ENCODE results near the gene SH3TC2. TPM values are rescaled to one million over a fixed set of nuclear protein-coding genes. Genes with fewer than 3 reads are reported as not detected.

The SH3TC2 gene
- total and polyA plus RNA-seq, 2 of the 4 experiments (the other 2 are of a cell fraction), result 3.4 to 7.9 TPM

DNA sequence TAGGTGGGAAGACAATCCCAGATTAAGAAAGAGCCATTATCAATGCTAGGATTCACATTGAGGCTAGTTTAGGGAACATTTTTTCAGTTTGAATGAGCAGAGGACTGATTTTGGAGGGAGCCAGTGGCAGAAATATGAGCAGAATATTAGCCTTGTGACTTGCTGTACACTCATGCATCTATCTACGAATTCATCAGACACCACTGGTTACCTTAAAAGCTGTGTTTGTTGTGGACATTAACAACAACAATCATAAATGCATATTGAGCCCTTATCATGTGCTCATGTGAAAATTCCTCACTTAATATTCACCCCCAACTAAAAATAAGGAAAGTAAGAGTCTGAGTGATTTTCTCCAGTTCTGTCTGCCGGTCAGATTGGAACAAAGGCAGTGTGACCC, 9.9 kb upstream of the SH3TC2 start:
- Histone ChIP-seq H3K56ac (ENCODE audit: extremely low read depth, insufficient read depth, low read length) (no peak overlapping the region), H2BK120ac (ENCODE audit: low read depth, low read length) (no peak overlapping the region), H3K18ac (ENCODE audit: low read depth, low read length) (no peak overlapping the region), H3K9me1 (ENCODE audit: insufficient read depth, low read length) (no peaks in the 10 kb centered on the region), H2AK9ac (replicated peaks; ENCODE audit: low read depth, low read length, poor library complexity) (no peak overlapping the region), H3K4me1 (ENCODE audit: control insufficient read depth, insufficient read depth, low read length) (0 out of 2 replicates have a peak, but pooled peaks cover 2% of the 10 kb centered on the region), H3K9me3 (ENCODE audit: control insufficient read depth, insufficient read depth, low read length) (no peaks in the 10 kb centered on the region), H4K20me1 (ENCODE audit: insufficient read depth, low read length) (no peaks in the 10 kb centered on the region), H3K4me2 (ENCODE audit: low read depth, low read length) (no peak overlapping the region), H3K27me3 (ENCODE audit: control insufficient read depth, insufficient read depth, low read length) (no peaks in the 10 kb centered on the region), H3K79me1 (ENCODE audit: low read depth in 1 of 2, low read length in 2 of 2) (no peaks in the 10 kb centered on the region), H3K4ac (ENCODE audit: low read depth, low read length) (no peak overlapping the region), H2BK5ac (ENCODE audit: low read depth, low read length, poor library complexity, severe bottlenecking) (no peak overlapping the region), H2BK15ac (ENCODE audit: low read depth, low read length) (no peak overlapping the region), H4K8ac (ENCODE audit: low read depth in 2 of 2, low read length in 2 of 2) (no peak overlapping the region), H4K91ac (ENCODE audit: insufficient read depth, low read depth, low read length) (no peak overlapping the region), H3K23ac (ENCODE audit: low read depth, low read length) (no peak overlapping the region), H2AK5ac (ENCODE audit: low read depth, low read length) (no peak overlapping the region), H2AFZ (replicated peaks; ENCODE audit: low read length, poor library complexity) (no peak overlapping the region), H2BK20ac (ENCODE audit: low read depth, low read length) (no peak overlapping the region), H3K36me3 (ENCODE audit: control insufficient read depth, insufficient read depth, low read length) (no peaks in the 10 kb centered on the region), H3K9ac (ENCODE audit: low read depth, low read length) (no peak overlapping the region), H4K5ac (ENCODE audit: low read depth, low read length) (no peak overlapping the region), H3K14ac (replicated peaks; ENCODE audit: low read depth, low read length) (no peak overlapping the region), H3K27ac (ENCODE audit: insufficient read depth, low read length) (no peak overlapping the region), H3K4me3 (ENCODE audit: insufficient read depth, low read depth, low read length) (no peak overlapping the region)
- dilution Hi-C loops (cut with HindIII; ENCODE audit: low sequenced_read_pairs, unreplicated experiment), result no loop called here
- POLR2A ChIA-PET (ENCODE audit: unreplicated experiment), result no interaction called here
- no TSS peak for BruUV-seq (replicated peaks)
- WGBS, 2 experiments (ENCODE audit: extremely low coverage in 2 of 2, insufficient read length in 1 of 2), result no CpG with 5 or more reads among the region's 2 CpGs
- TF ChIP-seq CTCF (conservative IDR thresholded peaks at IDR 0.05; ENCODE audit: low read depth, low read length) (no peak), CEBPB (IDR thresholded peaks at IDR 0.05; ENCODE audit: low read depth, low read length) (no peak), MAFK (IDR thresholded peaks at IDR 0.05; ENCODE audit: low read depth, low read length) (no peak), RCOR1 (IDR thresholded peaks at IDR 0.05; ENCODE audit: insufficient replicate concordance, low read length) (no peak), FOS (IDR thresholded peaks at IDR 0.05; ENCODE audit: low read depth, low read length) (no peak), CHD1 (IDR thresholded peaks at IDR 0.05; ENCODE audit: low read depth, low read length) (no peak), NFE2L2 (IDR thresholded peaks at IDR 0.05; ENCODE audit: low read depth, low read length) (no peak), RAD21 (IDR thresholded peaks at IDR 0.05; ENCODE audit: low read length) (no peak), MAZ (IDR thresholded peaks at IDR 0.05; ENCODE audit: borderline replicate concordance, low read depth, low read length) (no peak), BHLHE40 (IDR thresholded peaks at IDR 0.05; ENCODE audit: low read depth, low read length) (no peak), RFX5 (IDR thresholded peaks at IDR 0.05; ENCODE audit: low read depth, low read length) (no peak), MXI1 (IDR thresholded peaks at IDR 0.05; ENCODE audit: borderline replicate concordance, low read depth, low read length) (no peak), POLR2A (IDR thresholded peaks at IDR 0.05; ENCODE audit: low read depth, low read length) (no peak)
- TF ChIP-seq, protein P1, sequence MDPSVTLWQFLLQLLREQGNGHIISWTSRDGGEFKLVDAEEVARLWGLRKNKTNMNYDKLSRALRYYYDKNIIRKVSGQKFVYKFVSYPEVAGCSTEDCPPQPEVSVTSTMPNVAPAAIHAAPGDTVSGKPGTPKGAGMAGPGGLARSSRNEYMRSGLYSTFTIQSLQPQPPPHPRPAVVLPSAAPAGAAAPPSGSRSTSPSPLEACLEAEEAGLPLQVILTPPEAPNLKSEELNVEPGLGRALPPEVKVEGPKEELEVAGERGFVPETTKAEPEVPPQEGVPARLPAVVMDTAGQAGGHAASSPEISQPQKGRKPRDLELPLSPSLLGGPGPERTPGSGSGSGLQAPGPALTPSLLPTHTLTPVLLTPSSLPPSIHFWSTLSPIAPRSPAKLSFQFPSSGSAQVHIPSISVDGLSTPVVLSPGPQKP (IDR thresholded peaks at IDR 0.05; ENCODE audit: borderline replicate concordance, low read depth, low read length), result no peak
- DNase-seq (no peak), ATAC-seq (ENCODE audit: low read depth) (no peak)
- CTCF ChIA-PET, result no interaction called here
- intact Hi-C loops (cut with micrococcal nuclease), result no loop called here
- in situ Hi-C loops (cut with MboI; ENCODE audit: low sequenced_read_pairs), result no loop called here

Measured in IMR-90 (cell line).